GM04503 (cell line): ENCODE results near the gene NPEPPS.
"Not testable (repeated sequence)": the region's sequence is repeated elsewhere in the genome, so short reads cannot be mapped to it uniquely, and the experiment has no call there.

Source experiments
- DNase-seq: peaks from one replicate; pipeline ENCODE4 v3.0.0-alpha.2; 2012; ENCODE audit warnings: low read depth

The NPEPPS gene

GRCh38 chr17:47561698-47562405 is 30.9 kb downstream of the NPEPPS start:
- DNase-seq, result not testable (repeated sequence)

GRCh38 chr17:47562406-47562705 is 31.4 kb downstream of the NPEPPS start:
- DNase-seq, result not testable (repeated sequence)

- not testable (repeated sequence) for DNase-seq
These were observed 36.4 kb downstream of the NPEPPS start for GRCh38 chr17:47567261-47567660.

- DNase-seq, result not testable (repeated sequence)
These were observed 41.7 kb downstream of the NPEPPS start for GRCh38 chr17:47572561-47572960.

- DNase-seq, result not testable (repeated sequence)
These were observed 51.5 kb downstream of the NPEPPS start for GRCh38 chr17:47582416-47582815.

GRCh38 chr17:47586378-47587055 is 55.6 kb downstream of the NPEPPS start:
- DNase-seq, result not testable (repeated sequence)

- not testable (repeated sequence) for DNase-seq
These were observed 62.6 kb downstream of the NPEPPS start for GRCh38 chr17:47593522-47593921.

- DNase-seq, result no peak
These were observed 73.1 kb downstream of the NPEPPS start for GRCh38 chr17:47603830-47604597.

GRCh38 chr17:47604598-47604927 is 73.7 kb downstream of the NPEPPS start:
- DNase-seq, result no peak

GRCh38 chr17:47605011-47605410 is 74.1 kb downstream of the NPEPPS start:
- peak; percentile 20 for DNase-seq

GRCh38 chr17:47607481-47607880 is 76.6 kb downstream of the NPEPPS start:
- DNase-seq, result no peak

GRCh38 chr17:47611372-47612350 is 80.8 kb downstream of the NPEPPS start:
- DNase-seq, result no peak

GRCh38 chr17:47615766-47616424 is 85.0 kb downstream of the NPEPPS start:
- DNase-seq, result peak; percentile 8

- no peak for DNase-seq
These were observed 87.5 kb downstream of the NPEPPS start for GRCh38 chr17:47618410-47618809.

- DNase-seq, result no peak
These were observed 89.8 kb downstream of the NPEPPS start for GRCh38 chr17:47620503-47621245.

- peak; percentile 63 for DNase-seq
These were observed 90.6 kb downstream of the NPEPPS start for GRCh38 chr17:47621293-47622179.

GRCh38 chr17:47622180-47622549 is 91.3 kb downstream of the NPEPPS start:
- no peak for DNase-seq

- no peak for DNase-seq
These were observed 93.8 kb downstream of the NPEPPS start for GRCh38 chr17:47624727-47625068.

GRCh38 chr17:47628014-47628566 is 97.2 kb downstream of the NPEPPS start:
- no peak for DNase-seq
